ENCODE data around the gene CDK13.

GRCh38 chr7:39948956-39949928 lies 814 bp upstream of the CDK13 start:
- peak; percentile 79 to 94 for TF ChIP-seq POLR2A (IDR thresholded peaks at IDR 0.05)
- TF ChIP-seq CTCF (IDR thresholded peaks at IDR 0.05): peak in 2 of 4 experiments; percentile 1 to 18

Data from uterus (tissue), 2 donors.